DMS153 treated with DMSO at 0.1 percent for 48 hours (cell line): ENCODE data around the gene NEDD4L.
"Not testable (repeated sequence)": the region's sequence is repeated elsewhere in the genome, so short reads cannot be mapped to it uniquely, and the experiment has no call there.

Experiments used
- DNase-seq: peaks from one replicate; lab custom pipeline; 2025; ENCODE audit not compliant: unreplicated experiment; lab: John Stamatoyannopoulos, UW

The NEDD4L gene

GRCh38 chr18:58408665-58409064 is 364.6 kb downstream of the NEDD4L start:
- no peak for DNase-seq

GRCh38 chr18:58409802-58410445 is 365.9 kb downstream of the NEDD4L start:
- no peak for DNase-seq

- DNase-seq: no peak
Measured at GRCh38 chr18:58411323-58411722, 367.3 kb downstream of the NEDD4L start.

GRCh38 chr18:58412844-58413666 is 369.0 kb downstream of the NEDD4L start:
- no peak for DNase-seq

DNA sequence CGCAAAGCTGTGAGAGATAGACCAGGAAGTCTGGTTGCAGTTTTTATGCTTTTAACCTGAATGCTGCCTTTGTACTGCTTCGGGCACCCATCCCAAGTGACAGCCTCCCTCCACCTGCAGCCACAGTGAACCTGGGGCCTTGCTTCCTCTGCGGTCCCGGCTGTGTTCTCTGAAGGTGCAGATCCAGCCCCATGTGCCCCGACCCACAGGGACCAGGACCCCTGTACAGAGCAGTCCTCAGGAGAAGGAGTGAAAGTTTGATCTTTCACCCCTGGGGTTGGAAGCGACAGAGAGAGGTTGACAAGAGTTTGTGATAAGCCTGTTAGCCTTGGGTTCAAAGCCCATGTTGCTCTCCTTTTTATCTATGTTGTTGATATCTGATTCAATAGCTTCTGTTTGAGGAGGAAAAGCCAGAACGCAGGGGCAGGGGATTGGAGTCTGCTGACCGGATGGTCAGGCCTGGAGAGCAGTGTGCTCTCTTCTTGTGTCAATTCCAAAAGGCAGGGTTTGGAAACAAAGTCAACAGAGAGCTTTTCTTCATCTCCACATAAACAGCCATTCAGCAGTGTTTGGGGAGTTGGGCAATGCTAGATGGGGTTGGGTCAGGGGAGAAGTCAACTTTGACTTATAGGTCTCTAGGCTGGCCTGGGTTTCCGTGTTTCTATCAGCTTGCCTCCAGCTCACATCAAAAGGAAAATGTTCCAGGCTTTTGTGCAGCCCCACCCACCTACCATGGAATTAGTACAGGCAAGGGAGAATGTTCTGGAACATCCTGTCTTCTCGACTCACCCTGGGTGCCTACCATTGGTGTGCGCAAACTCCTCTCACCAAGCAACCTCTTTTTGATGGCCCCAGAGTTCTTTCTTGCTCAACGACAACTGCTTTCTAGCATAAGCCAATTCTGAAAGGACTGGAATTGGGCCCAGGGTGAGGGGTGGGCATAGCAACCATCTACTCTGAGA is 369.9 kb downstream of the NEDD4L start:
- no peak for DNase-seq

DNA sequence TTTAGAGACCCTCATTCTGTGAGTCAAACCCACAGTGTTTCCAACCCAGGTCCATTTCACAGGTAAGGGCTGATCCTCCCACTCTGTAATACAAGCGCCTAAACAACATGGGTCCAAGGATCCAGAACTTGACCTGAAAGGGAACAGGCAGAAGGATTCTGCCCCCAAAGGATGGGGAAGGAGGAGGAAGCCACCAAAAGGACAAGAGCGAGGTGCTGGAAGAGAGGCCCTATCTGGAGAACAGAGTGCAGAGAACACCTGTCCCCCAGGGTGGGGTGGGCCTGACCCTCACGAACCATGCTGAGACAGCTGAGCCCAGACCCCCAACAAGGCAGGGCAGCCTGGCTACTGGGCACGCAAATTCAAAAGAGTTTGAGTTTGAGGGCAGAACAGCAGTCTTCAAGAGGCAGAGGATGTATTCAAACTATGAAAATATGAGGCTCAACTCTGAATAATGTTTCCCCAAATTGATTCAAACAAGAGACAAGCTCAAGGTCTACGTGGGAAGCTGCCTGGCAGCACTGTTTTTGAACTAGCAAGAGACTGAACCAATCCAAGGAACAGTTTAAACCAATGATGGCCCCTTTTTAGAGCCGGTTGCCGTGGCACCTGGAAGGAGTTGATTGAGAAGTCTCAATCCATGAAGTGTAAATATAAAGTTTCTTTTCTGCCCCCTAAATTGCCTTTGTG is 372.1 kb downstream of the NEDD4L start:
- DNase-seq: no peak

GRCh38 chr18:58416704-58417683 is 373.0 kb downstream of the NEDD4L start:
- no peak for DNase-seq

GRCh38 chr18:58417752-58418151 is 373.7 kb downstream of the NEDD4L start:
- no peak for DNase-seq

DNA sequence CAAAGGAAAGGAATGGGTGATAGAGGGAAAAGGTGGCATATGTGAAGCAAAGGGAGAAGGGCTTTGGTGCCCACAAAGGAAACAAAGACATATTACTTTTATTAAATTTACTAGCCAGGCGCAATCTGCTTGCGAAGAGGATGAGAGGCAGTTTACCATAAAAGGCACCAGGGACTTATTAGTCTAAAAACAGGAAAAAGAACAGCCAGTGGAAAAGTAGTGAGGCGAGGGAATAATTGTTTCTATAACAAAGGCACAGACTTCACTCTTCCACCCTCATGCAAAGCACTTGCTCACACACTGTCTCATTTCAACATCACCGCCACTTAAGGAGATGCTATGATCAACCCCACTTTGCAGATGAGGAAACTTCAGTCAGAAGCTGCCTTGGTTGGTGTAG is 374.3 kb downstream of the NEDD4L start:
- no peak for DNase-seq

DNA sequence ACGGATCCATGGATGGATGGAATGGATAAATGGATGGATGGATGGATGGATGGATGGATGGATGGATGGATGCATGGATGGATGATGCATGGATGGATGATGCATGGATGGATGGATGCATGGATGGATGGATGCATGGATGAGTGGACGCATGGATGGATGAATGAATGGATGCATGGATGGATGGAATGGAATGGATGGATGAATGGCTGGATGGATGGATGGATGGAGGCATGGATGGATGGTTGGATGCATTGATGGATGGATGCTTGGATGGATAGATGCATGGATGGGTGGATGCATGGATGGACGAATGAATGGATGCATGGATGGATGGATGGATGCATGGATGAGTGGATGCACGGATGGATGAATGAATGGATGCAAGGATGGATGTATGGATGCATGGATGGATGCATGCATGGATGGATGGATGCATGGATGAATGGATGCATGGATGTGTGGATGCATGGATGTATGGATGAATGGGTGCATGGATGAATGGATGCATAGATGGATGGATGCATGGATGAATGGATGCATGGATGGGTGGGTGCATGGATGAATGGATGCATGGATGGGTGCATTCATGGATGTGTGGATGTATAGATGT is 375.7 kb downstream of the NEDD4L start:
- DNase-seq: no peak

DNA sequence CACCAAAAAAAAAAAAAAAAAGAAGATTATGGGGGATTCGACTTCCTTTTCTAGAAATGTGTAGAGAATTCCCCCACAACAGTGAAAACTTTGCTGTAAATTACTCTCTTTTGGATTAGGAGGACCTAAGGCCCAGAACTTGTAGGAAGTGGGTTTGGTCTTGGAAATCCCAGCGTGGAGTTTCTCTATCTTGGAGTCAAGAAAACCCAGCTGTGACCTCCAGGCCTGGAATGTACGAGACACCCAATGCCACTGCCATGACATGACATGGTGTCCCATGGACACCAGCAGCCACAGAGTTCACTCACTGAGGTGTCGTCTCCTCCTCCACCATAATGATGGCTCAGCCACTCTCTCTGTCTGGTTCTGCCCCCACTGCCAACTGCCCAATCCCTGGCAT is 382.6 kb downstream of the NEDD4L start:
- no peak for DNase-seq

DNA sequence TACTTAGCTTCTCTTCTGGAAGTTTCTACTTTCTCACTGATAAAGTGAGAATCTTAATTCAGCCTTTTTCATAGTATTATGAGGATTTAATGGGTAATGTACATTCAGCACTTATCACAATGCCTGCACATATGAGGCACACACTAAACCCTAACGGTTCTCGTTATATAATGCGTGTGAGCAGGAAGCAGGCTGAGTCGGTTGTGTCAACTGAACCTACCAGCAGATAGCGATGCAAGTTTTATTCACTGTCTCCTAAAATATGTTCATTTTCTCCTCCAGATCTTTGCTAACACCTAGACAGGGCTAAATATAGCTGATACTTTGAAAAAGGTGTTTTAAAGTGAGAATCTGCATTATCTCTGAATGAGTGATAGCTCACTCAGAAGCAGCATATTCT is 383.3 kb downstream of the NEDD4L start:
- DNase-seq: no peak

DNA sequence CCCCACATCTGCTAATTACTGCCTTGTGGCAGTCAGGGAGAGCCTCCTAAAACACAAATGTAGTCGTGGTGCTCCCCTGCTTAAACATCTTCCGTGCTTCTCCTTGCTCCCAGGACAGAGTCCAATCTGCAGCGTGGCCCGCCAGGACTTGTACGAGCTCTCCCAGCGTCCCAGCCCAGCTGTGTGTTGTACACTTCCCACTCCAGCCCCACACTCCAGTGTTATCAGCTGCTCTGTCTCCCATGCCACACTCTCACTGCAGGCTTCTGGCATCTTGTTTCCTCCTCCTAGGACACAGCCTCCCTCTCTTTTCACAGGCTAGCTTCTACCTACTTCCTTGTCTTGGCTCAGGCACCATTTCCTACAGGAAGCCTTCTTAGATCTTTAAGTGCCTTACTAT is 385.4 kb downstream of the NEDD4L start:
- DNase-seq: no peak

DNA sequence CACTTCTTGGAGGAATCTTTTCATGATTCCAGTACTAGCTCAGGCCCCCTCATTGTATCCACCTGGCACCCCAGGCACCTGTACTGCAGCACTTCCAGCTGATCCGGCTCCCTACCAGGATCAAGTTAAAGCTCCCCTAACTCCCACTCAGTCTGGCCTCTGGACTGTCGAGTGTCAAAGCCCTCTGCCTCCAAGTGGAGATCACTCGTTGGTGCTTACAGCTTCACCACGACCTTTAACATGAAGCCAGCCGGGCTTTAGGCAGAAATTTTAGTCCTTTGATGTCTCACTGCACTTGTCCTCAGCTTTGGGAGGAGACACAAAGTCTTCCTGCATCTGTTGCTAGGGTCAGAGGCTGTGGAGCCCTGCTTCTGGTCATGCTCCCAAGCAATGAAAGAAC is 387.2 kb downstream of the NEDD4L start:
- no peak for DNase-seq

- no peak for DNase-seq
Measured at GRCh38 chr18:58432050-58432727, 388.2 kb downstream of the NEDD4L start.

DNA sequence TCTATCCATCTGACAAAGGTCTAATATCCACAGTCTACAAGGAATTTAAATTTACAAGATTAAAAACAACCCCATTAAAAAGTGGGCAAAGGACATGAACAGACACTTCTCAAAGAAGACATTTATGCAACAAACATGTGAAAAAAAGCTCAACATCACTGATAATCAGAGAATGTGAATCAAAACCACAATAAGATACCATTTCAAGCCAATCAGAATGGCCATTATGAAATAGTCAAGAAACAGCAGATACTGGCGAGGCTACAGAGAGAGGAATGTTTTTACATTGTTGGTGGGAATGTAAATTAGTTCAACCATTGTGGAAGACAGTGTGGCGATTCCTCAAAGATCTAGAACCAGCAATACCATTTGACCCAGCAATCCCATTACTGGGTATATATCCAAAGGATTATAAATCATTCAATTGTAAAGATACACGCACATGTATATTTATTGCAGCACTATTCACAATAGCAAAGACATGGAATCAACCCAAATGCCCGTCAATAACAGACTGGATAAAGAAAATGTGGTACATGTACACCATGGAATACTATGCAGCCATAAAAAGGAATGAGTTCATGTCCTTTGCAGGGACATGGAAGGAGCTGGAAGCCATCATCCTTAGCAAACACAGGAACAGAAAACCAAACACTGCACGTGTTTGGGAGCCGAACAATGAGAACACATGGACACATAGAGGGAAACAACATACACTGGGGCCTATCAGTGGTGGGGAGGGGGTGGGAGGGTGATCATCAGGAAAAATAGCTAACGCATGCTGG is 391.4 kb downstream of the NEDD4L start:
- DNase-seq: not testable (repeated sequence)

DNA sequence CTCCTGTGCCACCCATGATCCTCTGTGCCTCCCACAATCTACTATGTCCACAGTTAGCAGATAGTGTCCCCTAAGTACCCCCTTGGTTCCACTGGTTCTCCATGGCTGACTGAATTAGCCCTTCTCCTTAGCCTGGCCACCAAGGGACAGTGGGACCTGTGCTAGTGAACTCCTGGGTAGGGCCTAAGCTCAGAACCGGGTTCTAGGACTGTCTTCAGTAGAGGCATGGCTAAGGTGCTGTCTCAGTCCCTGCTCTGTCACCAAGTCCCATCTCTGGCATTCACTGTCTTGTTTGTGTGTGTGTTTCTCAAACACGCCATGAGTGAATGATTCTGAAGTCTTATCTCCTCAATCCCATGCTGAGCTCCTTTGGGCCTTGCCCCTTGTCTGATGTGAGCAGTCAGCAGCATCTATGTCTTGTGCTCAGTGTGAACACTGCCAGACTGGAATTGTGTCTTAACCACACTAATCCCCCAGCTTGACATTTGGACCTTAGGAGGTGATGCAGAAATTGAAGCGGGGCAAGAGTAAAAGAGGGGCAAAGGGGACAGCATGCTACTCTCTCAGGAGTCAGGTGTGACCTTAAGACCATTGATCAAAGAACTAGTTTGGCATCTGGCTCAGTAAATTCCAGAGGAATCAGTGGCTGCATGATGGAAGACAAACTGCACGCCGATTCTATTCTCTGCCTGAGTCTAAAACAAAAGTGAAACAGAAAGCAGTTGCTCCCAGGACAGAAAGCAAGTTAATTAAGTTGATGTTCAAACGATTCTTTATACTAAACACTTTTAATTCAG is 394.3 kb downstream of the NEDD4L start:
- DNase-seq: no peak
